ENCODE results near the gene EPHA8. TPM values are rescaled to one million over a fixed set of nuclear protein-coding genes. Genes with fewer than 3 reads are reported as not detected.

Gene EPHA8
- total RNA-seq, 1 experiment from 2014 or later, result 0.07 TPM

GRCh38 chr1:22619252-22619651, 56.0 kb downstream of the EPHA8 start:
- intact Hi-C loops (cut with micrococcal nuclease), result no loop called here
- H3K36me3 ChIP-seq (ENCODE audit: low read depth, low read length), result no peaks in the 10 kb centered on the region
- ATAC-seq (no peak), DNase-seq (no peak)
- H3K9ac ChIP-seq (ENCODE audit: low read length), result no peak overlapping the region
- no peak overlapping the region for H3K4me2 ChIP-seq (ENCODE audit: low read length)
- POLR2A ChIA-PET (ENCODE audit: unreplicated experiment), result no interaction called here
- H3K4me1 ChIP-seq (ENCODE audit: insufficient read depth, low read length), result no peaks in the 10 kb centered on the region
- no peaks in the 10 kb centered on the region for H4K20me1 ChIP-seq (ENCODE audit: low read length)
- H2AFZ ChIP-seq (ENCODE audit: low read length), result no peak overlapping the region
- BruUV-seq (replicated peaks), result no TSS peak
- H3K27me3 ChIP-seq (ENCODE audit: low read length), result peaks cover 55% of the 10 kb centered on the region
- H3F3A ChIP-seq (ENCODE audit: low read length, unreplicated experiment), result no peaks in the 10 kb centered on the region
- H3K4me3 ChIP-seq (ENCODE audit: low read length), result no peak overlapping the region
- H3K79me2 ChIP-seq (ENCODE audit: low read length), result no peaks in the 10 kb centered on the region
- no peaks in the 10 kb centered on the region for H3K9me3 ChIP-seq (ENCODE audit: low read length)
- CTCF ChIA-PET, result no interaction called here
- no peak overlapping the region for H3K27ac ChIP-seq (ENCODE audit: low read length)
- H3K9me2 ChIP-seq (replicated peaks; ENCODE audit: low read length), result no peaks in the 10 kb centered on the region
- TF ChIP-seq CTCF (conservative IDR thresholded peaks at IDR 0.05; ENCODE audit: low read depth, low read length), result no peak
- TF ChIP-seq EZH2 (IDR thresholded peaks at IDR 0.05; ENCODE audit: low read length, unreplicated experiment), result no peak
- no peak for TF ChIP-seq EZH2phosphoT487 (IDR thresholded peaks at IDR 0.05; ENCODE audit: borderline replicate concordance, low read length)

GRCh38 chr1:22619798-22620197, 56.5 kb downstream of the EPHA8 start:
- Histone ChIP-seq H2AFZ (ENCODE audit: low read length) (no peak overlapping the region), H3K9me3 (ENCODE audit: low read length) (no peaks in the 10 kb centered on the region), H3K27ac (ENCODE audit: low read length) (no peak overlapping the region), H4K20me1 (ENCODE audit: low read length) (no peaks in the 10 kb centered on the region), H3K4me2 (ENCODE audit: low read length) (no peak overlapping the region), H3K79me2 (ENCODE audit: low read length) (no peaks in the 10 kb centered on the region), H3K9me2 (replicated peaks; ENCODE audit: low read length) (no peaks in the 10 kb centered on the region), H3F3A (ENCODE audit: low read length, unreplicated experiment) (no peaks in the 10 kb centered on the region), H3K9ac (ENCODE audit: low read length) (no peak overlapping the region), H3K27me3 (ENCODE audit: low read length) (peaks cover 50% of the 10 kb centered on the region), H3K4me3 (ENCODE audit: low read length) (no peak overlapping the region), H3K4me1 (ENCODE audit: insufficient read depth, low read length) (no peaks in the 10 kb centered on the region), H3K36me3 (ENCODE audit: low read depth, low read length) (no peaks in the 10 kb centered on the region)
- ChIA-PET CTCF (no interaction called here), POLR2A (ENCODE audit: unreplicated experiment) (no interaction called here)
- no peak for ATAC-seq
- TF ChIP-seq CTCF (conservative IDR thresholded peaks at IDR 0.05; ENCODE audit: low read depth, low read length) (no peak), EZH2phosphoT487 (IDR thresholded peaks at IDR 0.05; ENCODE audit: borderline replicate concordance, low read length) (no peak), EZH2 (IDR thresholded peaks at IDR 0.05; ENCODE audit: low read length, unreplicated experiment) (no peak)
- no peak for DNase-seq
- intact Hi-C loops (cut with micrococcal nuclease), result no loop called here
- BruUV-seq (replicated peaks), result no TSS peak

DNA sequence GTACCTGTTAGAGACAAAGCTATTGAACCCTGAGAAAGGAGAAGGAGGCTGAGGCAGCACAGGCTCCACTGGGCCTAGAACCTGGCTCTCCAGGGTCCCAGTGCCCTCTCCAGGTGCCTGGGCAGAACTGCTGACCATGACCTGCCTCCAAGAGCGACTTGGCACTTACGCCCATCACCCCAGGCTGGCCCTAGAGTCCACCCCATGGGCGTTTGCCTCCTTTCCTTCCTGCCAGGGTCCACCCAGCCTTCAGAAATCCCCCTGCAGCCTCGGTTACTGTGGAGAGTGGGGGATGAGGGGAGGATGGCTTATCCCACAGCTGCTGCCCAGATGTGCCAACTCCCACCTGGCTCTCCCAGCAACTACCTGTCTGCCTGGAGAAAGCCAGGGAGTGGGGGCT, 58.5 kb downstream of the EPHA8 start:
- Histone ChIP-seq H3K9ac (ENCODE audit: low read length) (no peak overlapping the region), H3K9me2 (replicated peaks; ENCODE audit: low read length) (no peaks in the 10 kb centered on the region), H3K9me3 (ENCODE audit: low read length) (no peaks in the 10 kb centered on the region), H3K27ac (ENCODE audit: low read length) (no peak overlapping the region), H4K20me1 (ENCODE audit: low read length) (no peaks in the 10 kb centered on the region), H3K4me1 (ENCODE audit: insufficient read depth, low read length) (no peaks in the 10 kb centered on the region), H3F3A (ENCODE audit: low read length, unreplicated experiment) (no peaks in the 10 kb centered on the region), H3K4me2 (ENCODE audit: low read length) (no peak overlapping the region), H2AFZ (ENCODE audit: low read length) (no peak overlapping the region), H3K79me2 (ENCODE audit: low read length) (no peaks in the 10 kb centered on the region), H3K4me3 (ENCODE audit: low read length) (no peak overlapping the region), H3K27me3 (ENCODE audit: low read length) (peaks cover 35% of the 10 kb centered on the region), H3K36me3 (ENCODE audit: low read depth, low read length) (no peaks in the 10 kb centered on the region)
- CTCF ChIA-PET, result no interaction called here
- no TSS peak for BruUV-seq (replicated peaks)
- intact Hi-C loops (cut with micrococcal nuclease), result no loop called here
- POLR2A ChIA-PET (ENCODE audit: unreplicated experiment), result no interaction called here
- ATAC-seq (no peak), DNase-seq (no peak)
- TF ChIP-seq EZH2 (IDR thresholded peaks at IDR 0.05; ENCODE audit: low read length, unreplicated experiment) (no peak), EZH2phosphoT487 (IDR thresholded peaks at IDR 0.05; ENCODE audit: borderline replicate concordance, low read length) (no peak), CTCF (conservative IDR thresholded peaks at IDR 0.05; ENCODE audit: low read depth, low read length) (no peak)

Measured in PC-3 (cell line).